HL-60/S4 treated with phorbol 12-myristate 13-acetate at 8.2 ng/mL for 4 days and 3 days (cell line): ENCODE measurements around the gene DHX29.

Source experiments
- in situ Hi-C: fragments of 300-500 bp; cut with MboI; formaldehyde crosslinking; loops from 2 replicates; pipeline ENCODE4 v1.15.0; 2022; ENCODE audit warnings: low sequenced_read_pairs

Gene DHX29

GRCh38 chr5:55232271-55232984, 75.1 kb downstream of the DHX29 start:
- in situ Hi-C loops, result no loop called here

GRCh38 chr5:55231919-55232270, 75.6 kb downstream of the DHX29 start:
- in situ Hi-C loops, result no loop called here

- in situ Hi-C loops, result no loop called here
Observed at GRCh38 chr5:55231029-55231918, 76.2 kb downstream of the DHX29 start.

- in situ Hi-C loops, result no loop called here
Observed at GRCh38 chr5:55230086-55230629, 77.3 kb downstream of the DHX29 start.

- in situ Hi-C loops, result no loop called here
Observed at GRCh38 chr5:55227664-55228430, 79.6 kb downstream of the DHX29 start.

- in situ Hi-C loops, result no loop called here
Observed at GRCh38 chr5:55226934-55227663, 80.4 kb downstream of the DHX29 start, which contains the start of gene MCIDAS. Gene MCIDAS (minus strand): TSS chr5:55227315. CDS start chr5:55227138, 177 bp downstream.

- in situ Hi-C loops, result no loop called here
Observed at GRCh38 chr5:55226027-55226933, 81.2 kb downstream of the DHX29 start.

GRCh38 chr5:55225346-55225745, 82.1 kb downstream of the DHX29 start:
- in situ Hi-C loops, result no loop called here

- in situ Hi-C loops, result no loop called here
Observed at GRCh38 chr5:55223812-55224240, 83.7 kb downstream of the DHX29 start.

- in situ Hi-C loops, result no loop called here
Observed at GRCh38 chr5:55222985-55223811, 84.3 kb downstream of the DHX29 start.

GRCh38 chr5:55222092-55222984, 85.2 kb downstream of the DHX29 start:
- in situ Hi-C loops, result no loop called here

- in situ Hi-C loops, result no loop called here
Observed at GRCh38 chr5:55220433-55221185, 86.9 kb downstream of the DHX29 start.

GRCh38 chr5:55219770-55220169, 87.7 kb downstream of the DHX29 start:
- in situ Hi-C loops, result no loop called here

GRCh38 chr5:55218967-55219366, 88.5 kb downstream of the DHX29 start:
- in situ Hi-C loops, result no loop called here

GRCh38 chr5:55211184-55211874, 96.2 kb downstream of the DHX29 start:
- in situ Hi-C loops, result no loop called here
